ENCODE data around the gene PARD3B.

GRCh38 chr2:204665207-204665606 lies 119.9 kb downstream of the PARD3B start:
- TF ChIP-seq CTCF (IDR thresholded peaks at IDR 0.05; ENCODE audit: borderline replicate concordance, extremely low read depth, low read length, poor library complexity, severe bottlenecking) (no peak), EZH2 (IDR thresholded peaks at IDR 0.05; ENCODE audit: borderline replicate concordance, low read depth, low read length, severe bottlenecking) (no peak)

All from DND-41 (cell line).